CD4-positive, alpha-beta T cell treated with Interleukin-2 at 100 ng/mL for 4 hours (primary cell): ENCODE measurements around the gene CHAMP1.

ENCODE experiments used
- DNase-seq: peaks from one replicate; pipeline ENCODE4 v3.0.0-alpha.2; 2020; ENCODE audit warnings: low spot score

Gene CHAMP1

GRCh38 chr13:114314074-114314912, at the start of gene CHAMP1:
Gene CHAMP1 (plus strand): TSS chr13:114314503. CDS start chr13:114323843, 9,340 bp downstream.
- peak; percentile 91 for DNase-seq

DNA sequence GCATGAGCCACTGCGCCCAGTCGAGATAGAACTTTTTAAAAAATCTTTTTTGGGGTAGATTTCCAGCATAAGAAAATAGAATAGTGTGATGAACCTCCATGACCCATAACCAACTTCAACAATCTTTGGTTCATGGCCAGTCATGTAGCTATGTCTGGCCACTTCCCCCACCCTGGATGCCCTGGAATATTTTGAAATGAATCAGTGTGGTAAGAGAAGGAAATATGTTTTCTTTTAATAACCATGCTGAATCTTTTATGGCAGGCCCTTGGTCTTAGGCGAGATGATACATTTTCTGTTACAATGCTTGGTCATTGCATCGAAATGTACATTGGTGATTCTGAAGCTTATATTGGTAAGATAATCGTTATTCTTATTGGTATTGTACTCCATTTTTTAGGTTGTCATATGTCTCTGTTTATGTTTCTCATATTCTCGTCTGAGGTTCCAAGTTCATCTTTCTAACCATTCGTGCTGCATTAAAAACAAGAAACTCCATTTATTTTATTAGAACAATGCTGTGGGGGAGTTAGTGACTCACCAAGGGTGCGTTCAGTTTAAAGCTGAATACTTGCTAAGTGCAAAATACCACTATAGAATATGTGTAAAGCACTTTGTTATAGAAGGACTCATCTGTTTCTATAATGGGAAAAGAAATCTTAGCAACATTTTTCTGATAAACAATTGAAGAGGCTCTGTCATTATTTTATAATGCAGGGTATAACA, 49.3 kb upstream of the CHAMP1 start:
- DNase-seq, result no peak

- DNase-seq, result no peak
Measured at GRCh38 chr13:114266241-114266640, 48.1 kb upstream of the CHAMP1 start.

GRCh38 chr13:114268344-114269280, 45.7 kb upstream of the CHAMP1 start:
- peak; percentile 38 for DNase-seq

DNA sequence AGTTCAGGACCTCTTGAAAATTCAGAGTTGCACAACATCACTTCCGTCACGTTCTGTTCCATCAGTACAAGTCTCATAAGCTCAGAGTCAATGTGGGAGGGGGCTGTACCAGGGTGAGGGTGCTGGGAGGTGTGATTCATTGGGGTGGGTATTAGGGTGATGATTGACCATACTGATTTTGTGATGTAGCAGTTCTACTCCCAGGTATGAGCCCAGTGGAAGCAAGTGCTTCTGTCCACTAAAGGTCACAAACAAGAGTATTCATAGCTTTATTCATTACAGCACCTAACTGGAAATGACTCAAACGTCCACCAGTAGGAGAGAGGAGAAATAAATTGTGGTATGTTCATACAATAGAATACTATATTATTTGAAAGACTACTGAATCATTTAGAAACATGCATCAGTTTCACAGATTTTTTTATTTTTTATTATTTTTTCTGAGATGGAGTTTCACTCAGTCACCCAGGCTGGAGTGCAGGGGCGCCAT, 45.0 kb upstream of the CHAMP1 start:
- DNase-seq, result no peak

- DNase-seq, result no peak
Measured at GRCh38 chr13:114272977-114273376, 41.3 kb upstream of the CHAMP1 start.

- no peak for DNase-seq
Measured at GRCh38 chr13:114275304-114275703, 39.0 kb upstream of the CHAMP1 start.

DNA sequence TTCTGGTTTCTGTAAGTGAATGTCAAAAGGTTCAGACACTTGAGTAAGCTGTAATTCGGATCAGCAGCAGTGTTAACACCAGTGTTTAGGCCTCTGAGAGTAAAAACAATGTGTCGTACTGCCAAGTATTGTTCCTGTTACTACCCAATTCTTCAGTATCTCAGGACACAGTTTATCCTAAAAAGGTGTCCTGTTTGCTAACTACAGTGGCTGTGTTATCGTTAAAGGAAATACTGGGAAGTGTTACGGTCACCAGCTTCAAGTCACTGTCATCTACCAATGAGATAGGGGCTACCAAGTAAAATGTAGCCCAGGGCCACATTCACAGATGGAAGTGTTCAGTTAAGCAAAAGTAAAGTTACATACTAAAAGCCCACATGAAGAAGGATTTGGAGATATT, 35.2 kb upstream of the CHAMP1 start:
- DNase-seq, result no peak

- DNase-seq, result no peak
Measured at GRCh38 chr13:114279758-114280355, 34.4 kb upstream of the CHAMP1 start.

GRCh38 chr13:114281351-114282040, 32.8 kb upstream of the CHAMP1 start, which contains the start of gene UPF3A:
Gene UPF3A (plus strand): TSS chr13:114281601. CDS start chr13:114281640, 39 bp downstream.
- DNase-seq, result peak; percentile 84

DNA sequence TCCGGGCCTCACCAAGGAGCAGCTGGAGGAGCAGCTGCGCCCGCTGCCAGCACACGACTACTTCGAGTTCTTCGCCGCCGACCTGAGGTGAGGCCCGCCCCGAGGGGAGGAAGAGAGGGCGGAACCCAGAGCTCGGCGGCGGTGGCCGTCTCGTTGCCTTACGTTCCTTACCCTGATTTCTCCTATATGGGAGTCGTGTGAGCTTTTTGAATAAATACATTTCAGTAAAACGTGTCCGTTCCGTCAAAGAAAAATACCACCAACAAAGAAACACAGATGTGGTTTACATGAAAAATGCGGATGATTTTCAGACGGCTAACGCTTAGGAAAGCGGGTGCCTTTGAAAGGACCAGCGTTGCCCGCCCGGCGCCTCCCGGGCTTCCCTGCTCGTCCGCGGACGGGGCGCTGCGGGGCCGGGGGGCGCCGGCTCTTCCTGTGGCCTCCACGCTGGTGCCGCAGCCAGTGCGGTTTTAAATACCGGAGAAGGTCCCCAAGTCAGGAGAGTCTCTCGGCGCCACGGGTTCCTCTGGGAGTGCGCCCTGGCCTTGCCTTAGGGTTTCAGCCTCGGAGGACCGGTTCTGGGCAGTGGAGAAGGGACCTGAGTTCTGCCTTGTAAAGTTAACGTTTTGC, 32.1 kb upstream of the CHAMP1 start:
- peak; percentile 67 for DNase-seq

GRCh38 chr13:114283576-114283975, 30.7 kb upstream of the CHAMP1 start:
- DNase-seq, result no peak

- no peak for DNase-seq
Measured at GRCh38 chr13:114284680-114285079, 29.6 kb upstream of the CHAMP1 start.

DNA sequence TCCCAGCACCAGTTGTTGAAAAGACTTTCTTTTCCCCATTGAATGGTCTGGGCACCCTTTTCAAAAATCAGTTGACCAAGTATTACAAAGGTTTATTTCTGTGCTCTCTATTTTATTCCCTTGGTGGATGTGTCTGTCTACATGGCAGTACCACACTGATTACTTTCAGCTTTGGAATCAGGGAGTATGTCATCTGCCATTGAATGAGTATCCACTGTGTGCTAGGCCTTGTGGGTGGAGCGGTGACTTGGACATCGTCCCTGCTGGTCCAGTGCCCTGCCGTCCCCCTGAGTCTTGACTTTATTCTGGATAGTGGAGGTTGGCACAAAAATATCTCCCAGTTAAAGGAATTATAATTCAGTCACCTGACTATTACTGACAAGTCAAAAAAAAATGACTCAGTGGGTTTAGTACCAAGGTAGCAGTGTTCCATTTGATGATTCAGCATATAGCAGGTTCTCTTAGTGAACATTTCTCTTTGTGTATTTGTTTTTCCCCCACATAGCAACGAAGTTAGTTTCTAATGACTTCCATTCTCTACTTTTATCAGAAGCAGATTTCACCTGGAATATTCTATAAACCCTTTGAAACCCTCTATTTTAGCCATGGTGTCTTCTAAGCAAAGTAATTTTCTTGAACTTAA, 29.0 kb upstream of the CHAMP1 start:
- no peak for DNase-seq

DNA sequence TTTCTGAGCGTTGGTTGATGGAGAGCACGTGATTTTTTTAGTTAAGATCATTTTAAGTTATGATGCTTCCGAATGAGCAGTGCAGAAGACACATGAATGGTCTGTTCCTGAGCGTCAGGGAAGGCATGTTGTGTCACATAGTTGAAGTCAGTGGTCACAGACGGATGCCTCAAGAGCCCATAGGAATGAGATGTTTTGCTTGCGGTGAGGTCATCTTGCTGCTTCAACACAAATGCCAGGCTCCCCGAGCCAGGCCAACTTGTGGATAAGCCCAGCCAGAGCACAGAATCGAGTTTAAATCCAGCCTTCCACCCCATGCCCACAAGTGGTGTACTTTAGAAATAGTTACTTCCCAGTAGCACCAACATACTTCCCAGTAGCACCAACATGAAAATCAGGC, 27.5 kb upstream of the CHAMP1 start:
- DNase-seq, result no peak

GRCh38 chr13:114288157-114288591, 26.1 kb upstream of the CHAMP1 start:
- no peak for DNase-seq

- no peak for DNase-seq
Measured at GRCh38 chr13:114296448-114296847, 17.9 kb upstream of the CHAMP1 start.

GRCh38 chr13:114296902-114297301, 17.4 kb upstream of the CHAMP1 start:
- DNase-seq, result no peak

DNA sequence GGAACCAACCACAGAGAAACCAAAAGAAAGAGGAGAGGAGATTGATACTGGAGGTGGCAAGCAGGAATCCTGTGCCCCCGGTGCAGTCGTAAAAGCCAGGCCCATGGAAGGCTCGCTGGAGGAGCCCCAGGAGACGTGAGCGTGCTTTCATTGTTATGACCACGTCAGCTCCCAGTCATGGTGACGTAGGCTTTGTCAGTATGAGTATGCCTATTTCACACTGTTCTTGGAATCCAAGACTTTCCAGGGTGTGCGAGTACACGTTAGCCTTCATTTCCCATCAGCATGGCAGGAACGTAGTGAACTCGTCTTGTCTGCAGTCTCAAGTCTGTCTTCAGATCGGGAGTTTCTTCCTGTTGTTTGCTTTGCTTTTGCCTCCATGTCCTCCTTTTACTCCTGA, 15.4 kb upstream of the CHAMP1 start:
- no peak for DNase-seq
